A549 treated with AZD9567 at 1 μM for 4 hours (cell line): ENCODE results near the gene IRF7. TPM values are rescaled to one million over a fixed set of nuclear protein-coding genes. Genes with fewer than 3 reads are reported as not detected.

ENCODE experiments used
- total RNA-seq: library from RNA; stranded (reverse); fragments of 200-300 nt; extraction: Qiagen RNA extraction; gene quantifications from 5 replicates; pipeline ENCODE4 v1.2.3, GENCODE V29; 2022; ENCODE audit not compliant: insufficient read depth

IRF7 gene
- 7.7 to 13.2 TPM (median 10.5 TPM) in 5 replicates for total RNA-seq

DNA sequence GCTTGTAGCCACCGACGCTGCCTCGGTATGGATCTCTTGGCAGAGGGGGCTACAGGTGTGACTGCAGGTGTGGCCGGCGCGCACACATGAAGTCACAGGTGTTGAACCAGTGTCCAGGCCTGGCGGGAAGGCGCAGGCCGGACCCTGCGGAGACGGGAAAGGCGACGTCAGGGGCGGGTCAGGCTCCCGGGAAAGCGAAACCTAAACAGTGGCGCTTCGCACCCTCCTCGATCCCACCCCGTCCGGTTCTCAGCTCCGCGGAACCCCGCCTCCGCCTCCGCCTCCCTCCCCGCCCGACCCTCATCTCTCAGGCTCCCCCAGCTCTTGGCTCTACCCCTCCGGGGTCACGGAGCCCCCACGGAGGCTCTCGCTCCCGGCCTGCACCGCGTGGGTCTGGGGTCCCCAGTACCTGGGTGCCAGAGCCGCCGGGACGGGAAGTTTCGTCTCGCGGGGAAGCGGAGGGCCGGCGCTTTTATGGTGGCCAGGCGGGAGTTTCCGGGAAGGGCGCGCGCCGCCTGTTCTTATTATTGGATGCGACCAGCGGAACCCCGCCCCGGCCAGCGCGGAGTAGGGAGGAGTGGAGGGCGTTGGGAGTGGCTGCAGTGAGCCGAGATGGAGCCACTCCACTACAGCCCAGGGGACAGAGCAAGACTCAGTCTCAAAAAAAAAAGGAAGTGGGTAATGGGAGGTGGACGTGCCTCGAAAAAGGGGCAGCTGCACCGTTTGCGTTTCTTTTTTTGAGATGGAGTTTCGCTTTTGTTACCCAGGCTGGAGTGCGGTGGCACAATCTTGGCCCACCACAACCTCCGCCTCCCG lies at the start of gene IRF7:
IRF7 (minus strand) TSS at position 447 of the 816 bp plus-strand sequence. CDS start 586 bp downstream, outside the sequence.

GRCh38 chr11:636511-637332 lies 21.0 kb upstream of the IRF7 start, which contains the start of gene DRD4:
Gene DRD4 (plus strand): TSS chr11:637269. CDS start chr11:637305, 36 bp downstream.

GRCh38 chr11:626475-627307 lies 10.9 kb upstream of the IRF7 start, which contains the start of gene SCT:
Gene SCT (minus strand): TSS chr11:627181. CDS start chr11:627143, 38 bp downstream.

DNA sequence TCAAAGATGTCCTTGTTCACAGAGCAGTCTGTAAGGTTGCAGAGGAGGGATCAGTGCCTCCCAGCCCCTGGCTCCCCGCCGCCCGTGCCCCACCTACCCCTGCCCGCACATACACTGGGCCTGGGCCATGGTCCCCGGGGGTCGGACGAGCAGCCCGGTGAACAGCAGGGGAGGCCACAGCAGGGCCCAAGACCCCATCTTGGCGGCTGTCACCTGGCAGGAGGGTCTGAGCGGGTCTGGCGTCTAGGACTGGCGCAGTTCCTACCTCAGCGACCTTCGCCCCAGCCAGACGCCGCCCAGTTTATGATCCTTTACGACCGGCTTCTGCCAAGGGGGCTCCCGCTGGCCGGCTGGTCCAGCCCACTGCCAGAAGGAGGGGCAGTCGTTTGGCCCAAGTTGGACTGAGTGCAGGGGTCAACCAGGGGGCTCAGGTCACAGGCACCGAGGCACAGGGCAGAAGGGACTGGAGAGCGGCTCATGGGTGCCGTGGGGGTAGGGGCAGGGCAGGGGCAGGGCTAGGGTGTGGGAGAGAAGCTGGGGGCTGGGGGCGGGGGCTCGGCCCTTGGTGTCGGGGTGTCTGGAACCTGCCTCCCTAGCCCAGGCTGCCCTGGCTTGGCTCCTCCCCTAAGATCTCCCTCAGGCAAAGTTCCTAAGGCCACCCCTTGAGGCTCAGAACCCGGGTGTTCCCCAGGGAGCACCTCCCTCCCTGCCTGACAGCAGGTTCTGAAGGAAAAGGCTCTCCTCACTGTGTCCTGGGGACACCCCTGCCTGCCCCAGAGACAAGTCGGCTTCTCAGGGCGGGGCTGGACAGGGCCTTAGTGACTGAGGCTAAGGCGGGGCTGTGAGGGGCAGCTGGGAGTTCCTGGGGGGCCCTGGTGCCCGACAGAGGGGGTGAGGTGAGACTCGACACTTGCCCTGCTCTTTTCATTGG lies 9.2 kb upstream of the IRF7 start, which contains the start of gene CDHR5:
CDHR5 (minus strand) TSS at position 251 of the 931 bp plus-strand sequence; CDS start at position 198, 53 bp downstream.

DNA sequence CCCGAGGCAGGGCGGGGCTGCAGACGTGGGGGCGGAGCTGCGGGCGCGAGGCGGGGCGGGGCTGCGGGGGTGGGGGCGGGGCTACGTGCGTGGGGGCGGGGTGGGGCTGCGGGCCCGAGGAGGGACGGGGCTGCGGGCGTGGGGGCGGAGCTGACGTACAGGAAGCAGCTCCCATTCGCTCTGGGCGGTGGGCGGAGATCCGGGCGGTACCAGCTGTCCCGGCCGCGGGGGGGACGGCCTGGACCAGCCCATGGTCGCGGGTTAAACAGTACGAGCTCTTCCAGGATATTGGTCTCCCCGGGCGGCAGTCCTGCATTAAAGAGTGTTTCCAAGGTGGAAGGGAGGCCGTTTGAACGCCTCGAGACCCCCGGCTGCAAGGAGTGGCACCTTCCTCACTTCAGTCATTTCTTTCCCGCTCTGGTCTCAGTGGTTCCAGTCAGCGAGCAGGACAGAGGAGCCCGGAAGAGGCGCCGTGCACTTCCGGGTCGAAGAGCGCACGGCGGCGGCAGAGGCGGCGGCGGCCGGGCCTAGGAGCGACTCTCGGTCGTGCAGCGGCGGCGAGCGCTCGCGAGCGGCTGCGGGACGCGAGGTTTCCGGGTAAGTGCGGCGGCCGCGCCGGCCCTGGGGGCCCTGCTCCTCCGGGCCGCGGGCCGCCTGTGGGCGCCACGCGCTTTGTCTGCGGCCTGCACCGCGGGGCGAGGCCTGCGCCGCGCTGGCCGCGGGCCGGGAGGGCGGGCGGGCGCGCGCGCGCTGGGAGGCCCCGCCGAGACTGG lies 39.6 kb downstream of the IRF7 start, which contains the start of gene PHRF1:
PHRF1 (plus strand) TSS at position 475 of the 773 bp plus-strand sequence. CDS start 5,043 bp downstream, outside the sequence.

Other genes starting within 250 kb of the IRF7 start
- 3.5 to 19.5 TPM (median 16.4 TPM) in 5 replicates for gene B4GALNT4, start 246.5 kb downstream of the IRF7 start, total RNA-seq
- 23.1 to 36.9 TPM (median 34.3 TPM) in 5 replicates for gene PKP3, start 221.7 kb downstream of the IRF7 start, total RNA-seq
- 56.8 to 95.7 TPM (median 89.6 TPM) in 5 replicates for gene SIGIRR, start 201.0 kb downstream of the IRF7 start, total RNA-seq
- 0.84 to 1.3 TPM (median 0.85 TPM) in 4 of 5 replicates, not detected in the other for gene ANO9, start 173.9 kb downstream of the IRF7 start, total RNA-seq
- 43.9 to 53.0 TPM (median 47.6 TPM) in 5 replicates for gene PTDSS2, start 165.7 kb downstream of the IRF7 start, total RNA-seq
- gene RNH1, start 108.7 kb downstream of the IRF7 start, total RNA-seq, result 170 to 191 TPM (median 177 TPM) in 5 replicates
- gene HRAS, start 80.4 kb downstream of the IRF7 start, total RNA-seq, result 124 to 168 TPM (median 154 TPM) in 5 replicates
- gene LRRC56, start 78.4 kb downstream of the IRF7 start, total RNA-seq, result 0.73 to 1.4 TPM (median 0.86 TPM) in 5 replicates
- 2.3 to 2.8 TPM (median 2.5 TPM) in 4 of 5 replicates, not detected in the other for gene LMNTD2, start 55.2 kb downstream of the IRF7 start, total RNA-seq
- 36.4 to 53.5 TPM (median 50.1 TPM) in 5 replicates for gene RASSF7, start 55.0 kb downstream of the IRF7 start, total RNA-seq
- gene PHRF1, start 39.5 kb downstream of the IRF7 start, total RNA-seq, result 26.7 to 41.0 TPM (median 39.1 TPM) in 5 replicates
- gene CDHR5, start 9.0 kb upstream of the IRF7 start, total RNA-seq, result 0.02 to 0.09 TPM (median 0.05 TPM) in 4 of 5 replicates, not detected in the other
- not detected in 5 replicates for gene SCT, start 11.2 kb upstream of the IRF7 start, total RNA-seq
- gene DRD4, start 21.3 kb upstream of the IRF7 start, total RNA-seq, result 0.33 to 0.56 TPM (median 0.52 TPM) in 4 of 5 replicates, not detected in the other
- gene DEAF1, start 79.3 kb upstream of the IRF7 start, total RNA-seq, result 27.7 to 36.3 TPM (median 31.2 TPM) in 5 replicates
- 8.6 to 11.0 TPM (median 10.4 TPM) in 5 replicates for gene TMEM80, start 79.9 kb upstream of the IRF7 start, total RNA-seq
- 64.8 to 132 TPM (median 122 TPM) in 5 replicates for gene EPS8L2, start 90.3 kb upstream of the IRF7 start, total RNA-seq
- gene TALDO1, start 131.5 kb upstream of the IRF7 start, total RNA-seq, result 386 to 459 TPM (median 396 TPM) in 5 replicates
- gene GATD1, start 161.5 kb upstream of the IRF7 start, total RNA-seq, result 33.6 to 50.1 TPM (median 49.2 TPM) in 5 replicates
- gene CEND1, start 174.1 kb upstream of the IRF7 start, total RNA-seq, result 2.0 to 6.3 TPM (median 2.2 TPM) in 5 replicates
- 34.5 to 47.7 TPM (median 37.4 TPM) in 5 replicates for gene SLC25A22, start 182.3 kb upstream of the IRF7 start, total RNA-seq
- 8.7 to 16.2 TPM (median 15.7 TPM) in 5 replicates for gene PIDD1, start 189.3 kb upstream of the IRF7 start, total RNA-seq
- 1,691 to 2,650 TPM (median 2,403 TPM) in 5 replicates for gene RPLP2, start 194.0 kb upstream of the IRF7 start, total RNA-seq
- 47.4 to 71.6 TPM (median 65.8 TPM) in 5 replicates for gene PNPLA2, start 203.0 kb upstream of the IRF7 start, total RNA-seq
- 2.6 to 6.3 TPM (median 5.7 TPM) in 5 replicates for gene CRACR2B, start 212.0 kb upstream of the IRF7 start, total RNA-seq
- 775 to 859 TPM (median 829 TPM) in 5 replicates for gene CD151, start 217.0 kb upstream of the IRF7 start, total RNA-seq
- 634 to 722 TPM (median 687 TPM) in 5 replicates for gene POLR2L, start 226.6 kb upstream of the IRF7 start, total RNA-seq
- 123 to 190 TPM (median 181 TPM) in 5 replicates for gene TSPAN4, start 226.9 kb upstream of the IRF7 start, total RNA-seq